Ishikawa (cell line): Measurements from ENCODE around the gene STPG4.

Source experiments
- CEBPB ChIP-seq: IDR thresholded peaks from 2 replicates; pipeline ENCODE4 v1.6.1; 2012
- CREB1 ChIP-seq: IDR thresholded peaks from 2 replicates; pipeline ENCODE4 v1.6.1; 2012; ENCODE audit warnings: low read depth
- EGR1 ChIP-seq: IDR thresholded peaks from 2 replicates; pipeline ENCODE4 v1.6.1; 2012
- EP300 ChIP-seq: IDR thresholded peaks from 2 replicates; pipeline ENCODE4 v1.6.1; 2012; ENCODE audit warnings: borderline replicate concordance
- FOXM1 ChIP-seq: IDR thresholded peaks from 2 replicates; pipeline ENCODE4 v1.6.1; 2012; ENCODE audit warnings: low read depth, borderline replicate concordance
- NFIC ChIP-seq: IDR thresholded peaks from 2 replicates; pipeline ENCODE4 v1.6.1; 2012
- RAD21 ChIP-seq: IDR thresholded peaks from 2 replicates; pipeline ENCODE4 v1.6.1; 2012; ENCODE audit warnings: low read depth
- TAF1 ChIP-seq: IDR thresholded peaks from 2 replicates; pipeline ENCODE4 v1.6.1; 2012; ENCODE audit warnings: low read depth, mild to moderate bottlenecking
- TCF12 ChIP-seq: IDR thresholded peaks from 2 replicates; pipeline ENCODE4 v1.6.1; 2012; ENCODE audit warnings: low read depth
- TEAD4 ChIP-seq: IDR thresholded peaks from 2 replicates; pipeline ENCODE4 v1.6.1; 2012
- YY1 ChIP-seq: IDR thresholded peaks from 2 replicates; pipeline ENCODE4 v1.6.1; 2012; ENCODE audit warnings: low read depth
- ZBTB7A ChIP-seq: IDR thresholded peaks from 2 replicates; pipeline ENCODE4 v1.6.1; 2012; ENCODE audit warnings: low read depth
- TF ChIP-seq, protein P1 (sequence below): IDR thresholded peaks from 2 replicates; pipeline ENCODE4 v1.6.1; 2012
- TF ChIP-seq, protein P2 (sequence below): IDR thresholded peaks from 2 replicates; pipeline ENCODE4 v1.6.1; 2012
- TF ChIP-seq, protein P3 (sequence below): IDR thresholded peaks from 2 replicates; pipeline ENCODE4 v1.6.1; 2012; ENCODE audit warnings: low read depth, mild to moderate bottlenecking

The STPG4 gene

DNA sequence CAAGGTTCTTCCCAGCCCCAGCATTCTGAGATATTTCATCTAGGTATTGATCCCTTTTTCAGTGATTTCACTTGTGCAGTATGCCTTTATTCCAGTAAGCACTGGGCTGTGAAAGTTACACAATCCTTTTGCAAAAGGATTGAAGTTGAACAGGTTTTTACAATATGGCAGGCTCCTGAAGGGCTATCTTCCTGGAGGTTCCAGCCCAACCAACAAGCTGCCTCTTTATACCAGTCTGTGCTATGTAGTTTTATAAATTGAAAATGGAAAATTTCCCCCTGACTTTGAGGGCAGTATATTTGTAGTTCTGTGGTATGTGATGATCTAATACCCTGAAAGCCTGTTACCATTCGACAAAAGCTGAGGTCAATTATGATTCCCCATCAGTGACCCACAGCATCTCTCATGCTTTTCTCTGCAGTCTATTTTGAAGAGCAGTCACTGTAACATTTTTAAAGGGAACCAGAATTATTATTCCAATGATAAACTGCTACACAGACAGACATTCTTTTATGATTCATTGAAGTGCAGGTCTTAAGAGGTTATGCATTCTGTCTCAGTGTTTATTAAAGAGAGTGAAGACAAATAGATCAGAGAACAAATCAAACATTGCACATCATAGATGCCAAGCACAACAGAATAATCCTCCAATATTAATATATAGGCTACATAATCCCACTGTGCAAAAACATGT, 35.2 kb upstream of the STPG4 start:
- no peak for TF ChIP-seq ZBTB7A
- peak; percentile 80 for TF ChIP-seq CEBPB

DNA sequence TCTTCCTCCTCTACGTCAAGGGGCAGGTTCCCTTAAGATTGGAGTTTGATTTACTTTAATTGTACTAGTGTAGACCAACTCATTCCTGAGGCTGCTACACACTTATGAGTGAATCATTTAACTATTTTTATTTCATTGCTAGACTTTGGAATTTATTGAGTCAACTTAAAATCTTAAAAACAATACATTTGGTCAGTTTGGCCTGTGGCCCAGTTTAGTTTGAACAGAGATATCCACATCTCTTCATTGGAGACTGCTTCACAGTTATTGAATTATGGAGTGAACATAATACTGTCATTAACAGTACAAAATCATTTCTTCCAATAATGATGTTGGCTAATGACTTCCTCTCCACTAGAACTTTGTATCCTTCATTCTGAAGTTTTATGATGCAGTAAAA, 34.5 kb upstream of the STPG4 start:
- TF ChIP-seq EP300: no peak
- TF ChIP-seq YY1: no peak
- no peak for TF ChIP-seq CEBPB
- no peak for TF ChIP-seq TAF1
- no peak for TF ChIP-seq EGR1
- TF ChIP-seq, protein P1, sequence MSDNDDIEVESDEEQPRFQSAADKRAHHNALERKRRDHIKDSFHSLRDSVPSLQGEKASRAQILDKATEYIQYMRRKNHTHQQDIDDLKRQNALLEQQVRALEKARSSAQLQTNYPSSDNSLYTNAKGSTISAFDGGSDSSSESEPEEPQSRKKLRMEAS: no peak
- TF ChIP-seq RAD21: no peak
- no peak for TF ChIP-seq NFIC
- TF ChIP-seq ZBTB7A: no peak
- no peak for TF ChIP-seq TEAD4
- TF ChIP-seq CREB1: no peak
- TF ChIP-seq, protein P2, sequence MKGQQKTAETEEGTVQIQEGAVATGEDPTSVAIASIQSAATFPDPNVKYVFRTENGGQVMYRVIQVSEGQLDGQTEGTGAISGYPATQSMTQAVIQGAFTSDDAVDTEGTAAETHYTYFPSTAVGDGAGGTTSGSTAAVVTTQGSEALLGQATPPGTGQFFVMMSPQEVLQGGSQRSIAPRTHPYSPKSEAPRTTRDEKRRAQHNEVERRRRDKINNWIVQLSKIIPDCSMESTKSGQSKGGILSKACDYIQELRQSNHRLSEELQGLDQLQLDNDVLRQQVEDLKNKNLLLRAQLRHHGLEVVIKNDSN: no peak
- TF ChIP-seq, protein P3, sequence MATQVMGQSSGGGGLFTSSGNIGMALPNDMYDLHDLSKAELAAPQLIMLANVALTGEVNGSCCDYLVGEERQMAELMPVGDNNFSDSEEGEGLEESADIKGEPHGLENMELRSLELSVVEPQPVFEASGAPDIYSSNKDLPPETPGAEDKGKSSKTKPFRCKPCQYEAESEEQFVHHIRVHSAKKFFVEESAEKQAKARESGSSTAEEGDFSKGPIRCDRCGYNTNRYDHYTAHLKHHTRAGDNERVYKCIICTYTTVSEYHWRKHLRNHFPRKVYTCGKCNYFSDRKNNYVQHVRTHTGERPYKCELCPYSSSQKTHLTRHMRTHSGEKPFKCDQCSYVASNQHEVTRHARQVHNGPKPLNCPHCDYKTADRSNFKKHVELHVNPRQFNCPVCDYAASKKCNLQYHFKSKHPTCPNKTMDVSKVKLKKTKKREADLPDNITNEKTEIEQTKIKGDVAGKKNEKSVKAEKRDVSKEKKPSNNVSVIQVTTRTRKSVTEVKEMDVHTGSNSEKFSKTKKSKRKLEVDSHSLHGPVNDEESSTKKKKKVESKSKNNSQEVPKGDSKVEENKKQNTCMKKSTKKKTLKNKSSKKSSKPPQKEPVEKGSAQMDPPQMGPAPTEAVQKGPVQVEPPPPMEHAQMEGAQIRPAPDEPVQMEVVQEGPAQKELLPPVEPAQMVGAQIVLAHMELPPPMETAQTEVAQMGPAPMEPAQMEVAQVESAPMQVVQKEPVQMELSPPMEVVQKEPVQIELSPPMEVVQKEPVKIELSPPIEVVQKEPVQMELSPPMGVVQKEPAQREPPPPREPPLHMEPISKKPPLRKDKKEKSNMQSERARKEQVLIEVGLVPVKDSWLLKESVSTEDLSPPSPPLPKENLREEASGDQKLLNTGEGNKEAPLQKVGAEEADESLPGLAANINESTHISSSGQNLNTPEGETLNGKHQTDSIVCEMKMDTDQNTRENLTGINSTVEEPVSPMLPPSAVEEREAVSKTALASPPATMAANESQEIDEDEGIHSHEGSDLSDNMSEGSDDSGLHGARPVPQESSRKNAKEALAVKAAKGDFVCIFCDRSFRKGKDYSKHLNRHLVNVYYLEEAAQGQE: no peak
- no peak for TF ChIP-seq TCF12
- TF ChIP-seq FOXM1: no peak

DNA sequence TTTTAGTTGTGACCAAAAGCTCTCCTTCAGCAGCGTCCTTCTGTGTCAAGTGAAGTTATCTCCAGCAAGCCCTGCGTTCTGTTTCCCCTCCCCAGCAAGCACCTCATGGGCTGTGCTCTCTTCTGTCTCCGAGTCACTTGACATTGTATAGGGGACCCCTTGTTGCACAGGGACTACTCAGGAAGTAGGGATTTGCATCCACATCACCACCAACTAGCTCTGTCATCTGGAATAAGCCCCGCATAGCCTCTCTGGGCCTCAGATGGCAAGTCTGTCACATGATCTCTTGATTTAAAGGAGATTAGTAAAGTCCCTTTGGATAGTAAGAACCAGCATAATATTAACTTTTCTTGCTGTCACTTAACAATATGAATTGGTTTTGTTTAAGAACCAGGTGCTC, 32.0 kb upstream of the STPG4 start:
- TF ChIP-seq FOXM1 (no peak), ZBTB7A (no peak), TAF1 (no peak), CREB1 (no peak), TCF12 (no peak), TEAD4 (no peak), YY1 (no peak), NFIC (no peak), EP300 (no peak), EGR1 (no peak), RAD21 (no peak), CEBPB (no peak)
- TF ChIP-seq, protein P1: no peak
- TF ChIP-seq, protein P3: no peak
- TF ChIP-seq, protein P2: no peak

GRCh38 chr2:47186351-47186750, 31.2 kb upstream of the STPG4 start:
- TF ChIP-seq EP300 (no peak), EGR1 (no peak), TEAD4 (no peak), CREB1 (no peak)

DNA sequence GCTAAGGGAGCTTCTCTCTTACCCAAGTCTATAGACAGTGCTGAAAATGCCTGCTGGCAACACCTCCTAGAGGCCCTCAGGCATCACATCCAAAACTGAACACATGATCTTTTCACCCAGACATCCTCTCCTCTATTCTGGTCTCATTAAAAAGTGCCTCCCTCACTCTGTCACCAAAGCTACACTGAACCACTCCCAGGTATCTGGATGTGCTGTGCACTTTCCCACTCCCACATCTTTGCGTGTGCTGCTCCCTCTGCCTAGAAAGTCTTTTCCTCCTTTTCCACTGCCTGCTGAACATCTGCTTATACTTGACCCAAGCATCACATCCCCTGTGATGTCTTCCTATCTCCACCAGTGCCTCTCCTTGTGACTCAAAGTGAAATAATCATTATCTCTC, 26.1 kb upstream of the STPG4 start:
- TF ChIP-seq RAD21: no peak
- TF ChIP-seq, protein P1: no peak
- TF ChIP-seq, protein P3: no peak
- TF ChIP-seq FOXM1: no peak
